RWPE1 (cell line): ENCODE measurements around the gene SAMD4B.

ENCODE experiments used
- CTCF ChIA-PET: fragments of 350-600 bp; sonication (Branson Sonifier 250); formaldehyde crosslinking; extraction: SDS; loops from one replicate; lab custom pipeline; 2021; lab: Yijun Ruan, JAX
- POLR2A ChIA-PET: fragments of 400-600 bp; formaldehyde crosslinking; extraction: SDS; loops from one replicate; lab custom pipeline; 2020; ENCODE audit warnings: antibody characterized with exemption; ENCODE audit not compliant: low non-redundant PET; lab: Yijun Ruan, JAX
- DNase-seq: peaks from one replicate; pipeline ENCODE4 v3.0.0; 2012; ENCODE audit warnings: low spot score
- H3K27ac ChIP-seq: fragments of 450-650 bp; 2 replicates; pipeline ENCODE4 v1.5.1; 2017
- CTCF ChIP-seq: fragments of 450-650 bp; conservative IDR thresholded peaks from 2 replicates; pipeline ENCODE4 v1.5.1; 2017; ENCODE audit warnings: low read depth, mild to moderate bottlenecking

SAMD4B gene

GRCh38 chr19:39434123-39435076 lies 92.2 kb downstream of the SAMD4B start:
- H3K27ac ChIP-seq = peak overlapping the region; percentile 90
- DNase-seq = no peak
- ChIA-PET CTCF (interaction anchor here (0.9 to 1.6 kb wide), 3 partner anchors 23 to 40 kb away, joined by 4 to 6 read pairs (median 4); partner anchors contain the start of gene PLEKHG2), POLR2A (interaction anchor here (0.5 to 1.1 kb wide), 2 partner anchors 10 to 20 kb away, joined by 3 to 6 read pairs; no protein-coding TSS in a partner anchor)
- no peak for TF ChIP-seq CTCF
